Measurements from ENCODE around the gene ST8SIA1. TPM values are rescaled to one million over a fixed set of nuclear protein-coding genes. Genes with fewer than 3 reads are reported as not detected.

The ST8SIA1 gene
- total and polyA plus RNA-seq, 2 of the 4 experiments (the other 2 are of a cell fraction): not detected

GRCh38 chr12:22202847-22203246, 131.7 kb downstream of the ST8SIA1 start:
- H3K4ac ChIP-seq (ENCODE audit: low read depth, low read length): no peak overlapping the region
- no peaks in the 10 kb centered on the region for H3K79me1 ChIP-seq (ENCODE audit: low read depth in 1 of 2, low read length in 2 of 2)
- dilution Hi-C loops (cut with HindIII; ENCODE audit: low sequenced_read_pairs, unreplicated experiment): no loop called here
- H3K9me1 ChIP-seq (ENCODE audit: insufficient read depth, low read length): no peaks in the 10 kb centered on the region
- BruUV-seq (replicated peaks): no TSS peak
- H3K14ac ChIP-seq (replicated peaks; ENCODE audit: low read depth, low read length): no peak overlapping the region
- in situ Hi-C loops (cut with MboI; ENCODE audit: low sequenced_read_pairs): no loop called here
- no peak overlapping the region for H4K8ac ChIP-seq (ENCODE audit: low read depth in 2 of 2, low read length in 2 of 2)
- no peak overlapping the region for H2AFZ ChIP-seq (replicated peaks; ENCODE audit: low read length, poor library complexity)
- ChIA-PET POLR2A (ENCODE audit: unreplicated experiment) (no interaction called here), CTCF (no interaction called here)
- H3K4me3 ChIP-seq (ENCODE audit: insufficient read depth, low read depth, low read length): no peak overlapping the region
- H3K9ac ChIP-seq (ENCODE audit: low read depth, low read length): no peak overlapping the region
- H2AK9ac ChIP-seq (replicated peaks; ENCODE audit: low read depth, low read length, poor library complexity): no peak overlapping the region
- no peak overlapping the region for H3K23ac ChIP-seq (ENCODE audit: low read depth, low read length)
- no peak overlapping the region for H2BK15ac ChIP-seq (ENCODE audit: low read depth, low read length)
- TF ChIP-seq CTCF (conservative IDR thresholded peaks at IDR 0.05; ENCODE audit: low read depth, low read length) (no peak), ELK1 (IDR thresholded peaks at IDR 0.05; ENCODE audit: borderline replicate concordance, low read depth, low read length) (no peak)
- no peak overlapping the region for H2BK20ac ChIP-seq (ENCODE audit: low read depth, low read length)
- no peak overlapping the region for H4K5ac ChIP-seq (ENCODE audit: low read depth, low read length)
- H2AK5ac ChIP-seq (ENCODE audit: low read depth, low read length): no peak overlapping the region
- H3K4me2 ChIP-seq (ENCODE audit: low read depth, low read length): no peak overlapping the region
- no peak overlapping the region for H3K27ac ChIP-seq (ENCODE audit: insufficient read depth, low read length)
- no peaks in the 10 kb centered on the region for H3K4me1 ChIP-seq (ENCODE audit: control insufficient read depth, insufficient read depth, low read length)
- intact Hi-C loops (cut with micrococcal nuclease): no loop called here
- ATAC-seq (ENCODE audit: low read depth): no peak
- H3K56ac ChIP-seq (ENCODE audit: extremely low read depth, insufficient read depth, low read length): no peak overlapping the region
- no peak overlapping the region for H2BK5ac ChIP-seq (ENCODE audit: low read depth, low read length, poor library complexity, severe bottlenecking)
- H3K9me3 ChIP-seq (ENCODE audit: control insufficient read depth, insufficient read depth, low read length): no peaks in the 10 kb centered on the region
- no peak overlapping the region for H3K18ac ChIP-seq (ENCODE audit: low read depth, low read length)
- H4K20me1 ChIP-seq (ENCODE audit: insufficient read depth, low read length): no peaks in the 10 kb centered on the region
- no peak for DNase-seq
- H3K36me3 ChIP-seq (ENCODE audit: control insufficient read depth, insufficient read depth, low read length): no peaks in the 10 kb centered on the region
- H4K91ac ChIP-seq (ENCODE audit: insufficient read depth, low read depth, low read length): no peak overlapping the region
- H3K27me3 ChIP-seq (ENCODE audit: control insufficient read depth, insufficient read depth, low read length): peaks cover 1% of the 10 kb centered on the region; the same call in 1 of the 2 replicates
- no peak overlapping the region for H2BK120ac ChIP-seq (ENCODE audit: low read depth, low read length)
- no CpG with 5 or more reads among the region's 5 CpGs for WGBS, 2 experiments (ENCODE audit: extremely low coverage in 2 of 2, insufficient read length in 1 of 2)
